H1 (cell line): Measurements from ENCODE around the gene RNF5. TPM values are rescaled to one million over a fixed set of nuclear protein-coding genes. Genes with fewer than 3 reads are reported as not detected.

Source experiments
- EGR1 ChIP-seq: IDR thresholded peaks from 2 replicates; pipeline ENCODE4 v1.6.1; 2011; ENCODE audit warnings: low read depth, low read length, borderline replicate concordance
- NRF1 ChIP-seq: IDR thresholded peaks from 2 replicates; pipeline ENCODE4 v1.6.1; 2011; ENCODE audit warnings: mild to moderate bottlenecking, low read depth, low read length, improper control_type of control experiment
- polyA plus RNA-seq, 7 experiments: library from polyadenylated mRNA; depleted of rRNA in 3 of 7; stranded (reverse) in 5 of 7; unstranded in 2 of 7; fragments of >200 nt in 5 of 7; fragments of 200-250 nt in 2 of 7; gene quantifications; 1 replicate in 5 of 7; 2 replicates in 1 of 7; 4 replicates in 1 of 7; pipeline versions ENCODE4 v1.2.1 to v1.2.3, GENCODE V29; 2011 to 2013; ENCODE audit warnings: missing spikeins in 2 of 7, mixed read lengths in 2 of 7
- total RNA-seq: library from RNA; stranded (reverse); fragmentation: NEBNext Ultra II Directional; extraction: Animal tissue kit (Norgen Biotek cat#: 25700); gene quantifications from 2 replicates; pipeline ENCODE4 v1.2.1, GENCODE V29; 2021

Gene RNF5
- total and polyA plus RNA-seq, 2 of the 8 experiments (the other 6 are each of a cell fraction or from before 2014, with no cell fraction given) = 90.0 to 158 TPM

- TF ChIP-seq EGR1 (0 out of 2 replicates have a peak, but pooled peaks have one; percentile 91), NRF1 (peak; percentile 74)
Measured at GRCh38 chr6:32195652-32195901, 17.4 kb downstream of the RNF5 start (continued).
